Measurements from ENCODE around the gene PRKAR2B. TPM values are rescaled to one million over a fixed set of nuclear protein-coding genes. Genes with fewer than 3 reads are reported as not detected.

The PRKAR2B gene
- total RNA-seq, 1 donor from 2014 or later, result 21.8 TPM

- no peak for DNase-seq
- no peak overlapping the region for H3K27ac ChIP-seq (replicated peaks)
- no peak overlapping the region for H3K4me3 ChIP-seq
- peaks cover 9% of the 10 kb centered on the region for H3K9me3 ChIP-seq (replicated peaks)
- TF ChIP-seq CTCF (IDR thresholded peaks at IDR 0.05; ENCODE audit: borderline replicate concordance), result no peak
- intact Hi-C loops (cut with micrococcal nuclease), result no loop called here
- no peaks in the 10 kb centered on the region for H3K36me3 ChIP-seq
- peaks cover 15% of the 10 kb centered on the region for H3K4me1 ChIP-seq
- no peaks in the 10 kb centered on the region for H3K27me3 ChIP-seq (ENCODE audit: low read depth)
Measured at GRCh38 chr7:107027208-107027607, 17.3 kb upstream of the PRKAR2B start.

GRCh38 chr7:107029061-107029763, 15.3 kb upstream of the PRKAR2B start:
- no peak for TF ChIP-seq CTCF (IDR thresholded peaks at IDR 0.05; ENCODE audit: borderline replicate concordance)
- DNase-seq, result no peak
- no peaks in the 10 kb centered on the region for H3K9me3 ChIP-seq (replicated peaks)
- H3K4me3 ChIP-seq, result no peak overlapping the region
- no peak overlapping the region for H3K27ac ChIP-seq (replicated peaks)
- intact Hi-C loops (cut with micrococcal nuclease), result no loop called here
- no peaks in the 10 kb centered on the region for H3K27me3 ChIP-seq (ENCODE audit: low read depth)
- H3K36me3 ChIP-seq, result no peaks in the 10 kb centered on the region
- peaks cover 15% of the 10 kb centered on the region for H3K4me1 ChIP-seq

GRCh38 chr7:107029764-107030286, 14.7 kb upstream of the PRKAR2B start:
- Histone ChIP-seq H3K4me3 (no peak overlapping the region), H3K36me3 (no peaks in the 10 kb centered on the region), H3K4me1 (peaks cover 15% of the 10 kb centered on the region), H3K9me3 (replicated peaks) (no peaks in the 10 kb centered on the region), H3K27me3 (ENCODE audit: low read depth) (no peaks in the 10 kb centered on the region), H3K27ac (replicated peaks) (no peak overlapping the region)
- no peak for TF ChIP-seq CTCF (IDR thresholded peaks at IDR 0.05; ENCODE audit: borderline replicate concordance)
- no peak for DNase-seq
- intact Hi-C loops (cut with micrococcal nuclease), result no loop called here

- TF ChIP-seq CTCF (IDR thresholded peaks at IDR 0.05; ENCODE audit: borderline replicate concordance), result no peak
- intact Hi-C loops (cut with micrococcal nuclease), result no loop called here
- peaks cover 7% of the 10 kb centered on the region for H3K9me3 ChIP-seq (replicated peaks)
- H3K27me3 ChIP-seq (ENCODE audit: low read depth), result no peaks in the 10 kb centered on the region
- no peaks in the 10 kb centered on the region for H3K36me3 ChIP-seq
- H3K27ac ChIP-seq (replicated peaks), result no peak overlapping the region
- peaks cover 15% of the 10 kb centered on the region for H3K4me1 ChIP-seq
- no peak for DNase-seq
- H3K4me3 ChIP-seq, result no peak overlapping the region
Measured at GRCh38 chr7:107032050-107032449, 12.5 kb upstream of the PRKAR2B start.

- Histone ChIP-seq H3K36me3 (no peaks in the 10 kb centered on the region), H3K27me3 (ENCODE audit: low read depth) (no peaks in the 10 kb centered on the region)
- intact Hi-C loops (cut with micrococcal nuclease), result no loop called here
Measured at GRCh38 chr7:107032720-107033438, 11.6 kb upstream of the PRKAR2B start.

More at GRCh38 chr7:107032720-107033438, 11.6 kb upstream of the PRKAR2B start:
- no peak for DNase-seq
- H3K4me3 ChIP-seq, result no peak overlapping the region
- no peak for TF ChIP-seq CTCF (IDR thresholded peaks at IDR 0.05; ENCODE audit: borderline replicate concordance)
- peaks cover 7% of the 10 kb centered on the region for H3K9me3 ChIP-seq (replicated peaks)
- H3K27ac ChIP-seq (replicated peaks), result no peak overlapping the region
- H3K4me1 ChIP-seq, result peaks cover 15% of the 10 kb centered on the region

Measured in left ventricle myocardium inferior (tissue), 1 donor.